ELF-1 (cell line): ENCODE measurements around the gene ARHGDIA.
"Not testable (repeated sequence)": the region's sequence is repeated elsewhere in the genome, so short reads cannot be mapped to it uniquely, and the experiment has no call there.

Source experiments
- DNase-seq: peaks from one replicate; pipeline ENCODE4 v3.0.0-alpha.2; 2016; ENCODE audit warnings: low read depth, low spot score

ARHGDIA gene

GRCh38 chr17:81870981-81871386, at the start of gene ARHGDIA:
TSS of gene ARHGDIA (minus strand) at chr17:81871337. CDS start at chr17:81869930, 1,407 bp downstream.
- DNase-seq: no peak

GRCh38 chr17:81918832-81919545, 47.9 kb upstream of the ARHGDIA start:
- DNase-seq: no peak

- not testable (repeated sequence) for DNase-seq
These were observed 47.2 kb upstream of the ARHGDIA start for GRCh38 chr17:81918333-81918669.

DNA sequence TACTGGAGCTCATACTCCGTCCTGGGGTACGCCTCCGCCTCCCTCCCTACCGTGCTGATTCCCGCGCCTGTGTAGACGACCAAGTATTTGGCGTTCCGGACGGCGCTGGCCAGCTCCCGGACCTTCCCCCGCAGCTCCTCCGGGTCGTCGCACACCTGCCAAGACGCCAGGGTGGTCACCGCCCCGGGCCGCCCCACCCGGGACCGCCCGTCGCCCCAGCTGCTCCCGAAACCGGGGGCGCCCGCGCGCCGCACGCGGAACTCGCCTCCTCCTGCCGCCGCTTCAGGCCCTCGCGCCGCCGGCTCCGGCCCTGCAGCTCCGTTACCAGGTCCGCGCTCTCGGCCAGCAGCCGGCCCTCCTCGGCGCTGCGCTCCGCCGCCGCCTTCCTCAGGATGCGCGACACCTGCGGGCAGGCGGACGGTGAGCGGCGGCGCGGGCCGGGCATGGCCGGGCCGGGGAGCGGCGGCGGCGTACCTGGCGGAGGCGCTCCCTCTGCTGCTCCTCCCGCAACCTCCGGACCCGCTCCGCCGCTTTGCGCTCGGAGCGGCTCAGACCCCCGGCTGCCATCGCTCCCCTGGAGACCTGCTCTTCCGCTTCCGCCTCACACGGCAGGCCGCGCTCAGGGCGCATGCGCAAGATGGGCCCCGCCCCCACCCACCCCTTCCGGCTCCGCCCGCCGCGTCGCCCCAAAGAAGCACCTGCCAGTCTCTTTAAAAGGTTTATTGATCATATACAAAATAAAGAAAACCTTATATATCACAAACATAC, 46.6 kb upstream of the ARHGDIA start, which contains the start of gene SIRT7:
SIRT7 (minus strand) TSS at position 612 of the 768 bp plus-strand sequence; CDS start at position 567, 45 bp downstream.
- peak; percentile 72 for DNase-seq

DNA sequence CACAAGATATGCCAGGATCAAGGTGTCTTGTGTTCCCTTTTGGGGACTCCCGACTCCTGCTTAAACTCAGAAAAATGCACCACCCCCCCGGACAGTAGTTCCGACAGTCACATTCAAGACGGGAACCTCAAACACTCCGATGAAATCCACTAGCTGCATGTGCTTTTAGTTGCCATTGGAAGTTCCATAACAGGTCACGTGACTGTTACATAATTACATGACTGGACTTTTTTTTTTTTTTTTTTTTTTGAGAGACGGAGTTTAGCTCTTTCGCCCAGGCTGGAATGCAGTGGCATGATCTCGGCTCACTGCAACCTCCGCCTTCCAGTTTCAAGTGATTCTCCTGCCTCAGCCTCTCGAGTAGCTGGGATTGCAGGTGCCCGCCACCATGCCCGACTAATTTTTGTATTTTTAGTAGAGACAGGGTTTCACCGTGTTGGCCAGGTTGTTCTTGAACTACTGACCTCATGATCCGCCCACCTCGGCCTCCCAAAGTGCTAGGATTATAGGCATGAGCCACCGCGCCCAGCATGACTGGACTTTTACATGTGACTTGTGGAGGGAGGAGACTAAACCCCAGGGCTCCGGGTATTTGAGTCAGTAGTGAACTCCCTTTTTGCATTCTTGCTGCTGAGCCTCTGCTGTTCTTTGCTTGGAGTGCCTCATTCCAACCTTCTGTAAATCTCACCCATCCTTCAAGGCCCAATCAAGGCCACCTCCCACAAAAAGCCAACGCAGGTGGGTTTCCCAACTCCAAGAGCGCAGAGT, 45.3 kb upstream of the ARHGDIA start:
- DNase-seq: no peak

DNA sequence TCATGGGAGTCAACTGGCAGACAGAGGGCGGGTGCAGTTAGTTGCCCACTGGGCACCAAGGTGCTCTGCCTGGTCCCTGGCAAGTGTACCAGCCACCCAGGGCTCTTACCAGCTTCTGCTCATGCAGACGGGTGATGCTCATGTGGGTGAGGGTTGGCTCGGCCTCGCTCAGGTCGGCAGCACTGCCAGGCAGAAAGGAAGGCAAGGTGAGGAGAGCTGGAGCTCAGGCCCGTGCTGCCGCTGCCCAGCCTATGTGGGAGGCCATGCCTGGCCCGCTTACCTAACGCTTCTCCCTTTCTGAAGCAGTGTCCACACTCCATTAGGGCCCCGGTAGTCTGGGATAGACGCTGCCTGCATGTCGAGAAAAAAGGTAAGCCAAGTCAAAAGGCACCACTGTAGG, 44.2 kb upstream of the ARHGDIA start:
- no peak for DNase-seq

GRCh38 chr17:81914103-81914850, 43.1 kb upstream of the ARHGDIA start:
- DNase-seq: no peak

DNA sequence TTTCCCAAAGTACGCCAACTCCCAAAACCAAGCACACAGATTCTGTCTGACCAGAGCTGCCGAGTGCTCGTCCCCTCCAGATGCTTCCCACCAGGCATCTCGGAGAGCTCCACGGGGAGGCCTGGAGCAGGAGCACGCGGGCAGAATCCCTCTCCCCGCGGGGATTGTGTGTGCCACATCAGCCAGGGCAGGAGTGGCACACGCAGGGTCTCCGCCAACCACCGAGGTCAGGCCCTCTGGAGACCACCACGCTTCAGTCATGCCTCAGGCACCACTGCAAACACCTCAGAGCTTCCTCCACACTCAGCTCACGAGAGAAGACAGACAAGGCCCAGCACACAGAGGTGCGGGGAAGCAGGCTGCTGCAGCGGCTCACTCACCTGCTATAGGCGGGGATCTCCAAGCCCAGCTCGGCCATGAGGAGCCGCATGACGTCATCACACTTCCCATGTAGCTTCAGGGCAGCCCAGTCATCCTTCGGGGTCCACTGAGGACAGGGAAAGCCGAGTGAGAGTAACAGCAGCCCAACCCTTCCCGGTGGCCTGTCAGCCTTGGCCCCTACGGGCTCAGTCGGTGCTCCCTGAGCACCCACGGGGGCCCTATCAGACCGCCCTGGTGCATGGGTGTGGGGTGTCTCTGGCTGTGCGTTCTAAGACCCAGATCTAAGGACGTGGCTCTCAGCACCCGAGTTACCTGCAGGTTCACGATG, 42.4 kb upstream of the ARHGDIA start:
- DNase-seq: no peak

DNA sequence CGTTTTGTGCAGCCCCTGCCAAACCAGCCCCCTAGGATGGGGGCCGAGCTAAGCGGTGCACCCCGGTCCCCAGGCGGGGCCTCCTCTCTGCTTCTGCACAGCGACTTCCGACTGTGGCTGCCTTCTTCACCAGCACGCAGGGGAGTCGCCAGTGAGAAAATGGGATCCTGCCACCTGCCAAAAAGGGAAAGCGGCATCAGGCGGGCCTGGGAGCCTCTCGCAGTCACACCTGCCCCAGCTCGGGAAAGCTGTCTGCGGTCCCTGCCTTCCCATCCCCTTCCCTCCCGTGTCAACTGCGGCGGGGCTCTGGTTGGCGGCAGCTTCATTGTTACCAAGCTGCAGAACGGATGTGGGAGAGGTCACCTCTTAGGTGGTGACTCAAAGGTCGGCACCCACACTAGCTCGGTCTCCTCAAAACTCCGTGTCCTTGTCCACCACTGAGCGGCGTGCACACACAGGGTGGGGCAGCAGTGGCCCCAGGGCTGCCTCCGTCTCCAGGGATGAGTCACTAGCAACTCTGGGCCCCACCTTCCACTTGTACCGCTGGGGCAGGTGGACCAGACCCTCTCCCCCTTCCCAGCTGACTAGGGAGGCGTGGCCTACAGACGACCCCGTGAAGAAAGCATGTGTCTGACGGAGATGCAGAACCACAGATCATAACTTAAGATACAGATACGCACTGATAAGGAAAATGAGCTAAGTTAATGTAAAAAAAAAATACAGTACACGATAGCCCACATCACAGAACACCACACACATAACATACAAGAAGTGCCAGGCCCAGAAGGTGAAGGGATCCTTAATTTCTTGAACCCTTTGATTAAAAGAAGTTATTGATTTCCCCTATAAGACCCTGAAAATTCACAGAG, 41.5 kb upstream of the ARHGDIA start:
- DNase-seq: no peak

DNA sequence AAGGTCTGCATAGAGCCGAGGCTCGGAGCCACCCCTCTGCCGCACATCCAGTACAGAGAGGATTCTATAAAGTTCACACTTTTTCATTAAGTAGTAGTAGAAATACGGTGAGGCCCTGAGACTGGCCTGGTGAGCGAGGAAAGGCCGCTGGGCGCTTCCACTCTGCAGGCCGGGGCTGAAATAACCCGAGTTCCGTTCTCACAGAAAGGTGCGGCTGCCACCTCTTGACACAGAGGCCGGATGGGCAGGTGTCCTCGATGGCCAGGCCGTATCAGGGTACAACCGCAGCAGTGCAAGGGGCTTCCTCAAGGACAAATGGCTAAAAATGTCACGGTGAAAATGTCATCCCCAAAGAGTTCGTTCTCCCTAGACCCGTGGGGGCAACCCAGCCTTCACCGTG, 40.8 kb upstream of the ARHGDIA start:
- DNase-seq: no peak

DNA sequence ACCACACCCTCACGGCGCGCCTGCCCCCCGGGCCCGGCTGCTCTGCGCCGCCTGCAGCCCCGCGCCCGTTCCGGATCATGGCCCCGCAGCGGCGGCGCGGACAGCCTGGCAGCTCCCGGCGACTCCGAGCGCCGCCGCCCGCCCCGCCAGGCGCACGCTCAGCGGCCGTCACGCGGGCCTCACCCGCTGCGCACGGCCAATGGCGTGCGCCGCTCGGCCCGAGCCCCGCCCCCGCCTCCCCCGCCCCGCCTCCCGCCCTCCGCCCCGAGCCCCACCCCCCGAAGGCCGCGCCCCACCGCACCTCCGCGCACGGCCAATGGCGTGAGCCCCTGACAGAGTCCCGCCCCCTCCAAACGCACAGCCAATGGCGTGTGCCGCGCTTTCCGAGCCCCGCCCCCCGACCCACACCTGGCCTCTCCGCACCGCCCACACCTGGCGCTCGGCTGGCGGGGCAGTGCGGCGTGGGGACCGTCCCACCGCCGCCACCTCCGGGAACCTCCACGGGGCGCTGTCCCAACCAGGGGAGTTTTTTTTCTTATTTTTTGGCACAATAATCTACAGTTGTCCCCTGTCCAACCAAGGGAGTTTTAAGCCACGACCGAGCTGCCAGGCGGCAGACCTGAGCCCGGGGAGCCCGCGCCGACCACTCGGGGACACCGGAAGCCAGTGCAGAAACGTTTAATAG, 40.3 kb upstream of the ARHGDIA start, which contains the start of gene PCYT2:
PCYT2 (minus strand) TSS at position 123 of the 685 bp plus-strand sequence; CDS start at position 79, 44 bp downstream.
- DNase-seq: peak; percentile 81

GRCh38 chr17:81910840-81911276, 39.7 kb upstream of the ARHGDIA start:
- no peak for DNase-seq

DNA sequence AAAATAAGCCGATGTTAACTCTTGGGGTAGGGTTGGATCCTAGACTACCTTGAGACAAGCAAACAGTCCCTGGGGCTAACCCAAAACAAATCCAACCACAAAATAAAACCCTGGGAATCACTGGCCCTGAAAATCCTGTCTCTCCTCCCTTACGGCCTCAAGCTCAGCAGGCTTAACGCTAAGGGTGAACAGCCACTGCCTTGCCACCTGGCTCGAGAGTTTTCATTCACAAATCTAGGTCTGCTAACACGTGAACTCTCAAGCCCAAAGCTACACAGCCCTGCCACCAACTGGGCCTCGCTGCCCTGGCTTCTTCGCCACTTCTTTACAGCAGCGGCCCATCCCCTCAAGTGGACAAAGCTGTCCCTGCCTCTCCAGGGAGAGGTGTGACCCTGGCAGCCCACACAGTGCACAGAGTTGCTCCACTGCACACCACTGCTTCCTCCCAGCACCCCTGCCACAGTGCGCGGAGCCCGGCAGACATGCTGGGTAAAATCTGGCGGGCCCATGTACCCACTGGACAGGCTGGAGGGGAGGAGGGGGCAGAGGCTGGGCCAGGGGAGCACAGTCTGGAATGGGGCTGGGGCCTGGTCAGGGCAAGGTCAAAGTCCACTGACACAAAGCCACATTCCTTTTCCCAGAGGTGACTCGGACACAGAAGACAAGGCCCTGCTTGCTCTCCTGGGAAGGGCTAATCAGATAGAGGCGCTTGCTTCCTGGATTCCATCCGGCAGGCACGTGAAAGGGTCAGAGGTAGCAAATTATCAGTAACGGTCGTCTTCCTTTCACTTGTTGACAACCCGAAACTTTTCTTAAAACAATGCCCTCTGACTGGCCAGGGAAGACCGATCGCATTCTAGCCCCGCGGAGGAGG, 39.1 kb upstream of the ARHGDIA start:
- DNase-seq: peak; percentile 58

GRCh38 chr17:81909231-81909630, 38.1 kb upstream of the ARHGDIA start:
- DNase-seq: no peak

DNA sequence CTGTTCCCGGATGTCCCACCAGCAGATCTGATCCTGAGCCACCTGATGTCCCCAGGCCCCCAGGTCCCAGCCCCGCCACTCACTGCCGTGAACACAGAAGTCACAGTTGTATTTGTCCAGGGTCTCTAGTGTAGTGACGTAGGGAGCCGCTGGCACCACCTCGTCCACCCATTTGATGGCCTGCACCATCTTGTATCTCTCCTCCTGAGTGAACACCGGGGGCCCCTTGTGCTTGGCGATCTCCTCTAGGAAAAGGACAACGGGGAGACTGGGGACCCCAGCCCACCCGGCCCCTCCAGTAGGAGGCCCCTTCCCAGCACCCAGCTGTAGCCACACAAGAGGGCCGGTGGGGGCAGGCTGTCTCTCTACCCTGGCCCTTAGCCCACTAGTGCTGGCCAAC, 37.7 kb upstream of the ARHGDIA start:
- DNase-seq: no peak

DNA sequence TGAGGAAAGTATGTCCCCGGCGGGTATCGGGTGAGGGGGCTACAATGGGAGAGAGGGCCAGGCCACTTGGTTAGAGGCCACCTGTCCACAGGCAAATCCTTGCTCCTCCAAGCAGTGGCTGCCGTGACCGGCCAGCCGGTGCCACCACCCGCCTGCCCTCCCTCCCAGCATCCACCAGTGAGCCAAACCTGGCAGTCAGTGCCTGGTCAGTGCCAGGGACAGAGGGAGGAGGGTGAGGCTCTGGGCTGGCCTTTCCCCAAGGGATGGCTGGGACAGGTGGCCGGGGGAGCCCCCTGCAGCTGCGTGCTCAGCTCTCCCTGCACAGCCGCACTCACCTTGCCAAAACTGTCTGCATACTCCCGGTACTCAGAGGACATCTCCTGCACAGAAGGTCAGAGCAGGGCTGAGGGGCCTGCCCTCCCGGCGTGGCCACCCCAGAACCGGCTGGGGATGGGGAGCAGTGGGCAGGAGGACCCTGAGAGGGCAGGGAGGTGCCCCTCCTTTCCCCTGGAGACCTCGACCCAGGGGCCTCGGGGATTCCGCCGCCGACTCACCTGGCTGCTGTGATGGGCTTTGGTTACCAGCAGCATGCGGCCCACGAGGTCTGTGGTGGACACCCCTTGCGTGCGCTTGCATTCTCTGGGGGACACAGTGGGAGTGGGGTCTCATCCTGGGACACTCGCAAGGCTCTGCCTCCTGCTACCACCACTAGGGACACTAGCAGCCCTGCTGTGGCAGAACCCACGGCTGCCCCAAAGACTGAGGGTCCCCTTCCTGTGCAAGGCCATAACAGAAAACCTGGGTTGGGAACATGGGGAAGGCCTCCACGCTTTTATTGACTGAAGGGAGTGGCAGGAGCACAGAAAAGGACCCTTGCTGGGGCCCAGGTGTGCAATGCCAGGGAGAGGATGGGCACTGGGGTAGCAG, 36.3 kb upstream of the ARHGDIA start:
- DNase-seq: no peak
